ENCODE measurements around the gene SLCO4C1.

Gene SLCO4C1

GRCh38 chr5:102223542-102224477 is 72.3 kb downstream of the SLCO4C1 start:
- TF ChIP-seq CTCF (IDR thresholded peaks at IDR 0.05; ENCODE audit: low read depth, low read length) (peak; percentile 24), MYC (IDR thresholded peaks at IDR 0.05; ENCODE audit: low read depth, low read length) (no peak), POLR2A (IDR thresholded peaks at IDR 0.05; ENCODE audit: extremely low read depth, insufficient read length) (no peak)
- DNase-seq (ENCODE audit: low read depth), result peak; percentile 46

GRCh38 chr5:102222772-102223171 is 73.3 kb downstream of the SLCO4C1 start:
- TF ChIP-seq MAX (IDR thresholded peaks at IDR 0.05; ENCODE audit: low read depth, low read length) (no peak), MYC (IDR thresholded peaks at IDR 0.05; ENCODE audit: low read depth, low read length) (no peak)
- no peak for DNase-seq (ENCODE audit: low read depth)
- no peak overlapping the region for H3K4me3 ChIP-seq (ENCODE audit: low read depth, low read length)

More at GRCh38 chr5:102223542-102224477, 72.3 kb downstream of the SLCO4C1 start:
- no peak overlapping the region for H3K4me3 ChIP-seq (ENCODE audit: low read depth, low read length)

- no peak for DNase-seq (ENCODE audit: low read depth)
- TF ChIP-seq MAX (IDR thresholded peaks at IDR 0.05; ENCODE audit: low read depth, low read length) (no peak), MYC (IDR thresholded peaks at IDR 0.05; ENCODE audit: low read depth, low read length) (no peak), POLR2A (IDR thresholded peaks at IDR 0.05; ENCODE audit: extremely low read depth, insufficient read length) (no peak), CTCF (IDR thresholded peaks at IDR 0.05; ENCODE audit: low read depth, low read length) (no peak)
- no peak overlapping the region for H3K4me3 ChIP-seq (ENCODE audit: low read depth, low read length)
Observed at GRCh38 chr5:102221949-102222348, 74.1 kb downstream of the SLCO4C1 start.

- no peak overlapping the region for H3K4me3 ChIP-seq (ENCODE audit: low read depth, low read length)
- DNase-seq (ENCODE audit: low read depth), result no peak
- TF ChIP-seq MYC (IDR thresholded peaks at IDR 0.05; ENCODE audit: low read depth, low read length) (no peak), POLR2A (IDR thresholded peaks at IDR 0.05; ENCODE audit: extremely low read depth, insufficient read length) (no peak), MAX (IDR thresholded peaks at IDR 0.05; ENCODE audit: low read depth, low read length) (no peak), CTCF (IDR thresholded peaks at IDR 0.05; ENCODE audit: low read depth, low read length) (no peak)
Observed at GRCh38 chr5:102218159-102218558, 77.9 kb downstream of the SLCO4C1 start.

- no peak for DNase-seq (ENCODE audit: low read depth)
- H3K4me3 ChIP-seq (ENCODE audit: low read depth, low read length), result no peak overlapping the region
- no peak for TF ChIP-seq MYC (IDR thresholded peaks at IDR 0.05; ENCODE audit: low read depth, low read length)
Observed at GRCh38 chr5:102216678-102217077, 79.4 kb downstream of the SLCO4C1 start.

GRCh38 chr5:102211165-102211564 is 84.9 kb downstream of the SLCO4C1 start:
- DNase-seq (ENCODE audit: low read depth), result peak; percentile 41
- no peak overlapping the region for H3K4me3 ChIP-seq (ENCODE audit: low read depth, low read length)
- TF ChIP-seq MYC (IDR thresholded peaks at IDR 0.05; ENCODE audit: low read depth, low read length), result no peak
- TF ChIP-seq CTCF (IDR thresholded peaks at IDR 0.05; ENCODE audit: low read depth, low read length), result no peak
- no peak for TF ChIP-seq MAX (IDR thresholded peaks at IDR 0.05; ENCODE audit: low read depth, low read length)
- TF ChIP-seq POLR2A (IDR thresholded peaks at IDR 0.05; ENCODE audit: extremely low read depth, insufficient read length), result no peak

Data from NB4 (cell line).